Kidney epithelial cell (primary cell): ENCODE measurements around the gene HOXC9. TPM values are rescaled to one million over a fixed set of nuclear protein-coding genes. Genes with fewer than 3 reads are reported as not detected.

ENCODE experiments used
- DNase-seq: peaks from one replicate; pipeline ENCODE4 v3.0.0-alpha.2; 2010; ENCODE audit warnings: low read depth
- H3K27me3 ChIP-seq: 2 replicates; pipeline ENCODE4 v1.6.0; 2011; ENCODE audit warnings: low read length; ENCODE audit not compliant: control insufficient read depth, insufficient read depth
- H3K36me3 ChIP-seq: 2 replicates; pipeline ENCODE4 v1.5.1; 2011; ENCODE audit warnings: low read length; ENCODE audit not compliant: control insufficient read depth, insufficient read depth
- H3K4me3 ChIP-seq: 2 replicates; pipeline ENCODE4 v1.5.1; 2011; ENCODE audit warnings: low read depth, mild to moderate bottlenecking, control low read depth, low read length
- CTCF ChIP-seq: IDR thresholded peaks from 2 replicates; pipeline ENCODE4 v1.5.1; 2011; ENCODE audit warnings: mild to moderate bottlenecking, moderate library complexity, low read length, control low read depth, inconsistent platforms; ENCODE audit not compliant: insufficient read depth, poor library complexity, severe bottlenecking
- total RNA-seq: library from RNA; depleted of rRNA; stranded (reverse); fragments of >200 nt; gene quantifications from 2 replicates; pipeline ENCODE4 v1.2.3, GENCODE V29; 2015

The HOXC9 gene
- total RNA-seq, 1 donor from 2014 or later = 12.3 TPM

GRCh38 chr12:54004841-54005530 is 5.0 kb downstream of the HOXC9 start:
- H3K4me3 ChIP-seq = peak overlapping the region; percentile 21

GRCh38 chr12:54005531-54005852 is 5.5 kb downstream of the HOXC9 start:
- no peak for DNase-seq
- Histone ChIP-seq H3K36me3 (no peaks in the 10 kb centered on the region), H3K4me3 (peak overlapping the region; percentile 21), H3K27me3 (peaks cover 19% of the 10 kb centered on the region)
- no peak for TF ChIP-seq CTCF

More at GRCh38 chr12:54004841-54005530, 5.0 kb downstream of the HOXC9 start:
- no peak for TF ChIP-seq CTCF
- peaks cover 23% of the 10 kb centered on the region for H3K27me3 ChIP-seq
- no peaks in the 10 kb centered on the region for H3K36me3 ChIP-seq
- no peak for DNase-seq

- peak overlapping the region; percentile 21 for H3K4me3 ChIP-seq
- DNase-seq = no peak
- H3K27me3 ChIP-seq = peaks cover 21% of the 10 kb centered on the region
- no peaks in the 10 kb centered on the region for H3K36me3 ChIP-seq
- TF ChIP-seq CTCF = peak; percentile 78
These were observed 6.0 kb downstream of the HOXC9 start for GRCh38 chr12:54005853-54006558.

GRCh38 chr12:54006559-54007220 is 6.7 kb downstream of the HOXC9 start:
- Histone ChIP-seq H3K36me3 (no peaks in the 10 kb centered on the region), H3K27me3 (peaks cover 22% of the 10 kb centered on the region), H3K4me3 (peak overlapping the region; percentile 10)
- no peak for DNase-seq
- TF ChIP-seq CTCF = no peak

- H3K27me3 ChIP-seq = peaks cover 22% of the 10 kb centered on the region
- H3K4me3 ChIP-seq = no peak overlapping the region
- DNase-seq = no peak
- no peak for TF ChIP-seq CTCF
- H3K36me3 ChIP-seq = no peaks in the 10 kb centered on the region
These were observed 7.7 kb downstream of the HOXC9 start for GRCh38 chr12:54007538-54008259.
